HepG2 (cell line): Measurements from ENCODE around the gene HNRNPUL2. TPM values are rescaled to one million over a fixed set of nuclear protein-coding genes. Genes with fewer than 3 reads are reported as not detected.

Experiments
- ATF5 ChIP-seq: sonication (generic); formaldehyde crosslinking; IDR thresholded peaks from 2 replicates; pipeline ENCODE4 v1.4.0; 2020; ENCODE audit warnings: mild to moderate bottlenecking, low read depth, missing genetic modification reagents
- CHD2 ChIP-seq: IDR thresholded peaks from 2 replicates; pipeline ENCODE4 v1.6.1; 2011; ENCODE audit warnings: low read depth, low read length, improper control_type of control experiment
- EED ChIP-seq: sonication (generic); formaldehyde crosslinking; IDR thresholded peaks from 2 replicates; pipeline ENCODE4 v1.5.0; 2020; ENCODE audit warnings: mild to moderate bottlenecking, missing genetic modification reagents
- ERF ChIP-seq: IDR thresholded peaks from 2 replicates; pipeline ENCODE4 v1.6.1; 2018; ENCODE audit warnings: missing biosample characterization, missing genetic modification reagents
- HCFC1 ChIP-seq: fragments of 150-350 bp; IDR thresholded peaks from 2 replicates; pipeline ENCODE4 v1.6.1; 2014; ENCODE audit warnings: low read depth, low read length
- NCOA5 ChIP-seq: sonication (generic); formaldehyde crosslinking; IDR thresholded peaks from 2 replicates; pipeline ENCODE4 v1.4.0; 2020; ENCODE audit warnings: missing genetic modification reagents
- SPEN ChIP-seq: sonication (generic); formaldehyde crosslinking; IDR thresholded peaks from 2 replicates; pipeline ENCODE4 v1.5.1; 2020; ENCODE audit warnings: low read depth, mild to moderate bottlenecking, missing genetic modification reagents
- ZFP41 ChIP-seq: sonication (generic); formaldehyde crosslinking; IDR thresholded peaks from 2 replicates; pipeline ENCODE4 v1.4.0; 2020; ENCODE audit warnings: mild to moderate bottlenecking, missing genetic modification reagents, borderline replicate concordance
- ZFP62 ChIP-seq: sonication (generic); formaldehyde crosslinking; IDR thresholded peaks from 2 replicates; pipeline ENCODE4 v1.4.0; 2020; ENCODE audit warnings: missing genetic modification reagents
- ZMYM2 ChIP-seq: sonication (generic); formaldehyde crosslinking; IDR thresholded peaks from 2 replicates; pipeline ENCODE4 v1.8.0; 2022; ENCODE audit warnings: mild to moderate bottlenecking, missing genetic modification reagents
- ZNF382 ChIP-seq: sonication (generic); formaldehyde crosslinking; IDR thresholded peaks from 2 replicates; pipeline ENCODE4 v1.5.0; 2020; ENCODE audit warnings: missing genetic modification reagents, mild to moderate bottlenecking, borderline replicate concordance
- ZNF652 ChIP-seq: IDR thresholded peaks from 2 replicates; pipeline ENCODE4 v1.6.1; 2016; ENCODE audit warnings: low read depth, borderline replicate concordance
- ZNF766 ChIP-seq: sonication (generic); formaldehyde crosslinking; IDR thresholded peaks from 2 replicates; pipeline ENCODE4 v1.5.0; 2020; ENCODE audit warnings: missing genetic modification reagents, borderline replicate concordance
- ZNF83 ChIP-seq: sonication (generic); formaldehyde crosslinking; IDR thresholded peaks from 2 replicates; pipeline ENCODE4 v1.4.0; 2020; ENCODE audit warnings: missing genetic modification reagents, mild to moderate bottlenecking, borderline replicate concordance
- ZSCAN5A ChIP-seq: sonication (generic); formaldehyde crosslinking; IDR thresholded peaks from 2 replicates; pipeline ENCODE4 v1.8.0; 2022; ENCODE audit warnings: mild to moderate bottlenecking, missing genetic modification reagents, borderline replicate concordance
- polyA plus RNA-seq, 8 experiments: library from polyadenylated mRNA; depleted of rRNA in 3 of 8; stranded (reverse) in 7 of 8; unstranded in 1 of 8; fragments of >200 nt; fragmentation: Illumina TruSeq in 4 of 8; extraction: Trizol in 4 of 8; gene quantifications; 2 replicates each; pipeline versions ENCODE4 v1.2.1 to v1.2.3, GENCODE V29; 2011 to 2016; ENCODE audit warnings: low read depth in 4 of 8, missing spikeins in 1 of 8, mixed read lengths in 1 of 8; ENCODE audit not compliant: insufficient read depth in 1 of 8
- total RNA-seq, 5 experiments: library from RNA; depleted of rRNA; stranded (reverse); fragments of >200 nt; fragmentation: Illumina TruSeq; extraction: Trizol; gene quantifications; 2 replicates each; pipeline ENCODE4 v1.2.3, GENCODE V29; 2016; ENCODE audit warnings: low read depth in 1 of 5
- TF ChIP-seq, protein P1 (sequence below): sonication (generic); formaldehyde crosslinking; IDR thresholded peaks from 2 replicates; pipeline ENCODE4 v1.4.0; 2020; ENCODE audit warnings: missing genetic modification reagents, borderline replicate concordance
- TF ChIP-seq, protein P2 (sequence below): IDR thresholded peaks from 2 replicates; pipeline ENCODE4 v1.6.1; 2016; ENCODE audit warnings: low read depth
- TF ChIP-seq, protein P3 (sequence below): sonication (generic); formaldehyde crosslinking; IDR thresholded peaks from 2 replicates; pipeline ENCODE4 v1.5.0; 2020; ENCODE audit warnings: mild to moderate bottlenecking, missing genetic modification reagents, borderline replicate concordance

The HNRNPUL2 gene
- total and polyA plus RNA-seq, 2 of the 13 experiments (the other 11 are each of a cell fraction or from before 2014, with no cell fraction given): 8.4 to 9.6 TPM

DNA sequence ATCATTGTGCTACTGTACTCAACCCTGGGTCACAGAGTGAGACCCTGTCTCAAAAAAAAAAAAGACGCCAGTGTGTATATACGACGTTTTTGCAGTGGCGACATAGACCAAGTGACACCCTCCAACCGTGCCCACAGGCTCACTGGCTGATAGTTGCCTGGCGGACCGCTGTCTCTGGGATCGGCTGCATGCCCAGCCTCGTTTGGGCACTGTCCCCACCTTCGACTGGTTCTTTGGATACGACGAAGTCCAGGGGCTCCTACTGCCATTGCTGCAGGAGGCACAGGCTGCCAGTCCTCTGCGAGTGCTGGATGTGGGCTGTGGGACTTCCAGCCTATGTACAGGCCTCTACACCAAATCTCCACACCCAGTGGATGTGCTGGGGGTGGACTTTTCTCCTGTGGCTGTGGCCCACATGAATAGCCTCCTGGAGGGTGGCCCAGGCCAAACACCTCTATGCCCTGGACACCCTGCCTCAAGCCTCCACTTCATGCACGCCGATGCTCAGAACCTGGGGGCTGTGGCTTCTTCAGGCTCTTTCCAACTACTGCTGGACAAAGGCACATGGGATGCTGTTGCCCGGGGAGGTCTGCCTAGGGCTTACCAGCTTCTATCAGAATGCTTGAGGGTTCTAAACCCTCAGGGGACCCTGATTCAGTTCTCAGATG is 60.9 kb downstream of the HNRNPUL2 start (continued):
- TF ChIP-seq, protein P1, sequence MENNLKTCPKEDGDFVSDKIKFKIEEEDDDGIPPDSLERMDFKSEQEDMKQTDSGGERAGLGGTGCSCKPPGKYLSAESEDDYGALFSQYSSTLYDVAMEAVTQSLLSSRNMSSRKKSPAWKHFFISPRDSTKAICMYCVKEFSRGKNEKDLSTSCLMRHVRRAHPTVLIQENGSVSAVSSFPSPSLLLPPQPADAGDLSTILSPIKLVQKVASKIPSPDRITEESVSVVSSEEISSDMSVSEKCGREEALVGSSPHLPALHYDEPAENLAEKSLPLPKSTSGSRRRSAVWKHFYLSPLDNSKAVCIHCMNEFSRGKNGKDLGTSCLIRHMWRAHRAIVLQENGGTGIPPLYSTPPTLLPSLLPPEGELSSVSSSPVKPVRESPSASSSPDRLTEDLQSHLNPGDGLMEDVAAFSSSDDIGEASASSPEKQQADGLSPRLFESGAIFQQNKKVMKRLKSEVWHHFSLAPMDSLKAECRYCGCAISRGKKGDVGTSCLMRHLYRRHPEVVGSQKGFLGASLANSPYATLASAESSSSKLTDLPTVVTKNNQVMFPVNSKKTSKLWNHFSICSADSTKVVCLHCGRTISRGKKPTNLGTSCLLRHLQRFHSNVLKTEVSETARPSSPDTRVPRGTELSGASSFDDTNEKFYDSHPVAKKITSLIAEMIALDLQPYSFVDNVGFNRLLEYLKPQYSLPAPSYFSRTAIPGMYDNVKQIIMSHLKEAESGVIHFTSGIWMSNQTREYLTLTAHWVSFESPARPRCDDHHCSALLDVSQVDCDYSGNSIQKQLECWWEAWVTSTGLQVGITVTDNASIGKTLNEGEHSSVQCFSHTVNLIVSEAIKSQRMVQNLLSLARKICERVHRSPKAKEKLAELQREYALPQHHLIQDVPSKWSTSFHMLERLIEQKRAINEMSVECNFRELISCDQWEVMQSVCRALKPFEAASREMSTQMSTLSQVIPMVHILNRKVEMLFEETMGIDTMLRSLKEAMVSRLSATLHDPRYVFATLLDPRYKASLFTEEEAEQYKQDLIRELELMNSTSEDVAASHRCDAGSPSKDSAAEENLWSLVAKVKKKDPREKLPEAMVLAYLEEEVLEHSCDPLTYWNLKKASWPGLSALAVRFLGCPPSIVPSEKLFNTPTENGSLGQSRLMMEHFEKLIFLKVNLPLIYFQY (CRISPR knock-in tag): no peak
- 0 out of 2 replicates have a peak, but pooled peaks have one; percentile 74 for TF ChIP-seq NCOA5
- TF ChIP-seq ZNF766: no peak
- no peak for TF ChIP-seq ZFP41 (CRISPR knock-in tag)
- 0 out of 2 replicates have a peak, but pooled peaks have one; percentile 30 for TF ChIP-seq EED (CRISPR knock-in tag)
- TF ChIP-seq HCFC1: no peak
- no peak for TF ChIP-seq CHD2
- TF ChIP-seq SPEN (CRISPR knock-in tag): peak; percentile 9; the same call in 1 of the 2 replicates
- TF ChIP-seq ZSCAN5A (CRISPR knock-in tag): no peak
- no peak for TF ChIP-seq ZNF652 (CRISPR knock-in tag)
- TF ChIP-seq ZNF83 (CRISPR knock-in tag): no peak
- TF ChIP-seq ZFP62 (CRISPR knock-in tag): no peak
- no peak for TF ChIP-seq ZNF382 (CRISPR knock-in tag)
- TF ChIP-seq ATF5: no peak
- TF ChIP-seq, protein P2, sequence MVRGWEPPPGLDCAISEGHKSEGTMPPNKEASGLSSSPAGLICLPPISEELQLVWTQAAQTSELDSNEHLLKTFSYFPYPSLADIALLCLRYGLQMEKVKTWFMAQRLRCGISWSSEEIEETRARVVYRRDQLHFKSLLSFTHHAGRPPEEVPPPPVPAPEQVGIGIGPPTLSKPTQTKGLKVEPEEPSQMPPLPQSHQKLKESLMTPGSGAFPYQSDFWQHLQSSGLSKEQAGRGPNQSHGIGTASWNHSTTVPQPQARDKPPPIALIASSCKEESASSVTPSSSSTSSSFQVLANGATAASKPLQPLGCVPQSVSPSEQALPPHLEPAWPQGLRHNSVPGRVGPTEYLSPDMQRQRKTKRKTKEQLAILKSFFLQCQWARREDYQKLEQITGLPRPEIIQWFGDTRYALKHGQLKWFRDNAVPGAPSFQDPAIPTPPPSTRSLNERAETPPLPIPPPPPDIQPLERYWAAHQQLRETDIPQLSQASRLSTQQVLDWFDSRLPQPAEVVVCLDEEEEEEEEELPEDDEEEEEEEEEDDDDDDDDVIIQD (CRISPR knock-in tag): no peak
- TF ChIP-seq, protein P3, sequence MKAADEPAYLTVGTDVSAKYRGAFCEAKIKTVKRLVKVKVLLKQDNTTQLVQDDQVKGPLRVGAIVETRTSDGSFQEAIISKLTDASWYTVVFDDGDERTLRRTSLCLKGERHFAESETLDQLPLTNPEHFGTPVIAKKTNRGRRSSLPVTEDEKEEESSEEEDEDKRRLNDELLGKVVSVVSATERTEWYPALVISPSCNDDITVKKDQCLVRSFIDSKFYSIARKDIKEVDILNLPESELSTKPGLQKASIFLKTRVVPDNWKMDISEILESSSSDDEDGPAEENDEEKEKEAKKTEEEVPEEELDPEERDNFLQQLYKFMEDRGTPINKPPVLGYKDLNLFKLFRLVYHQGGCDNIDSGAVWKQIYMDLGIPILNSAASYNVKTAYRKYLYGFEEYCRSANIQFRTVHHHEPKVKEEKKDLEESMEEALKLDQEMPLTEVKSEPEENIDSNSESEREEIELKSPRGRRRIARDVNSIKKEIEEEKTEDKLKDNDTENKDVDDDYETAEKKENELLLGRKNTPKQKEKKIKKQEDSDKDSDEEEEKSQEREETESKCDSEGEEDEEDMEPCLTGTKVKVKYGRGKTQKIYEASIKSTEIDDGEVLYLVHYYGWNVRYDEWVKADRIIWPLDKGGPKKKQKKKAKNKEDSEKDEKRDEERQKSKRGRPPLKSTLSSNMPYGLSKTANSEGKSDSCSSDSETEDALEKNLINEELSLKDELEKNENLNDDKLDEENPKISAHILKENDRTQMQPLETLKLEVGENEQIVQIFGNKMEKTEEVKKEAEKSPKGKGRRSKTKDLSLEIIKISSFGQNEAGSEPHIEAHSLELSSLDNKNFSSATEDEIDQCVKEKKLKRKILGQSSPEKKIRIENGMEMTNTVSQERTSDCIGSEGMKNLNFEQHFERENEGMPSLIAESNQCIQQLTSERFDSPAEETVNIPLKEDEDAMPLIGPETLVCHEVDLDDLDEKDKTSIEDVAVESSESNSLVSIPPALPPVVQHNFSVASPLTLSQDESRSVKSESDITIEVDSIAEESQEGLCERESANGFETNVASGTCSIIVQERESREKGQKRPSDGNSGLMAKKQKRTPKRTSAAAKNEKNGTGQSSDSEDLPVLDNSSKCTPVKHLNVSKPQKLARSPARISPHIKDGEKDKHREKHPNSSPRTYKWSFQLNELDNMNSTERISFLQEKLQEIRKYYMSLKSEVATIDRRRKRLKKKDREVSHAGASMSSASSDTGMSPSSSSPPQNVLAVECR (CRISPR knock-in tag): no peak
- no peak for TF ChIP-seq ZMYM2 (CRISPR knock-in tag)
- no peak for TF ChIP-seq ERF
